Measurements from ENCODE around the gene ATP5F1C. TPM values are rescaled to one million over a fixed set of nuclear protein-coding genes. Genes with fewer than 3 reads are reported as not detected.

Gene ATP5F1C
- total RNA-seq, 4 donors from 2014 or later, result 193 to 492 (median 332) TPM

DNA sequence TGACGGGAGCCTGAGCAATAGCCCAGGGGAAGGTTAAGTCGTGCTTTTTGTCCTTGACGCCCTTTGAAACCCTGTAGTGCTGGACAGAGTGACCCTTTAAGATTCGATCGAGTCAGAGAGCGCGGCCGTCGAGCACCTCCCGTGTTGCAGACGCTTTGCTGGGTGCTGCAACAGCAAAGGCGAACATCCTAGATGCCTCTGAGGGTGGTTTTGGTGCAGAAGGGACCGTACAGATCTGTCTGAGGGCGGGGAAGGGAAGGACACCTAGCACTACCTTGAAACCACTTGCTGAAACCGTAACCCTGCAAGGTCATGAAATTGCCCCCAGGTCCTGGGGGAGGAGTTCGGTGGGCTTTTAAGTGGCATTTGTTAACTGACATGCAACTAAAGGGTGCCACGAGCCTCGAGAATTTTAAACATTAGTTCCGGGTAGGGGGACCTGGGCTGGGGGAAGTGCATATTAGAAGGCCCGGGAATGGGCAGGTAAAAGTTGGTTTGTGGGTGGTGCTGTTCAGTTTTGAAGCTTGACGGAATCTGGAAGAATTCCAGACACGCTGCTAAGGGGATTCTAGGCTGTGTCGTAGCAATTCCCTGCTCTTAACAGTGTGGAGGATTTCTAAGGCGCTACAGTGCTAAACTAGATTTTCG, 786 bp downstream of the ATP5F1C start:
- H3K4me3 ChIP-seq, result peak overlapping the region; percentile 81 to 98 (median 92)
- H3K4me1 ChIP-seq, result peaks cover 24 to 62% (median 53%) of the 10 kb centered on the region in 4 donors
- peak overlapping the region; percentile 88 to 93 (median 91) for H3K27ac ChIP-seq
- H3K9me3 ChIP-seq, result no peaks in the 10 kb centered on the region
- DNase-seq, result no peak
- intact Hi-C loops (cut with DNase I; ENCODE audit: low total_unique reads), result no loop called here
- in situ Hi-C loops (cut with MboI; ENCODE audit: low pct_ligation_motif_present in 1 of 4, low pct_unique_long_range_greater_than_20kb in 1 of 4, low sequenced_read_pairs in 3 of 4), result no loop called here
- H3K36me3 ChIP-seq, result no peaks in the 10 kb centered on the region
- TF ChIP-seq, protein P1, sequence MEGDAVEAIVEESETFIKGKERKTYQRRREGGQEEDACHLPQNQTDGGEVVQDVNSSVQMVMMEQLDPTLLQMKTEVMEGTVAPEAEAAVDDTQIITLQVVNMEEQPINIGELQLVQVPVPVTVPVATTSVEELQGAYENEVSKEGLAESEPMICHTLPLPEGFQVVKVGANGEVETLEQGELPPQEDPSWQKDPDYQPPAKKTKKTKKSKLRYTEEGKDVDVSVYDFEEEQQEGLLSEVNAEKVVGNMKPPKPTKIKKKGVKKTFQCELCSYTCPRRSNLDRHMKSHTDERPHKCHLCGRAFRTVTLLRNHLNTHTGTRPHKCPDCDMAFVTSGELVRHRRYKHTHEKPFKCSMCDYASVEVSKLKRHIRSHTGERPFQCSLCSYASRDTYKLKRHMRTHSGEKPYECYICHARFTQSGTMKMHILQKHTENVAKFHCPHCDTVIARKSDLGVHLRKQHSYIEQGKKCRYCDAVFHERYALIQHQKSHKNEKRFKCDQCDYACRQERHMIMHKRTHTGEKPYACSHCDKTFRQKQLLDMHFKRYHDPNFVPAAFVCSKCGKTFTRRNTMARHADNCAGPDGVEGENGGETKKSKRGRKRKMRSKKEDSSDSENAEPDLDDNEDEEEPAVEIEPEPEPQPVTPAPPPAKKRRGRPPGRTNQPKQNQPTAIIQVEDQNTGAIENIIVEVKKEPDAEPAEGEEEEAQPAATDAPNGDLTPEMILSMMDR (IDR thresholded peaks at IDR 0.05), result no peak
- TF ChIP-seq EP300 (IDR thresholded peaks at IDR 0.05; ENCODE audit: low read depth), result no peak
- no peak for TF ChIP-seq POLR2A (IDR thresholded peaks at IDR 0.05)
- TF ChIP-seq POLR2AphosphoS5 (IDR thresholded peaks at IDR 0.05), result no peak
- 2 to 3% methylated on average over 6 to 25 of the region's 25 CpGs for WGBS, 2 donors (ENCODE audit: low coverage in 1 of 2)
- no peaks in the 10 kb centered on the region for H3K27me3 ChIP-seq

GRCh38 chr10:7789390-7789789, 1.4 kb downstream of the ATP5F1C start:
- H3K4me3 ChIP-seq, result peak overlapping the region; percentile 81 to 98 (median 92)
- H3K27me3 ChIP-seq, result no peaks in the 10 kb centered on the region
- H3K27ac ChIP-seq, result peak overlapping the region; percentile 88 to 93 (median 91)
- intact Hi-C loops (cut with DNase I; ENCODE audit: low total_unique reads) (no loop called here), in situ Hi-C loops (cut with MboI; ENCODE audit: low pct_ligation_motif_present in 1 of 4, low pct_unique_long_range_greater_than_20kb in 1 of 4, low sequenced_read_pairs in 3 of 4) (no loop called here)
- peaks cover 24 to 68% (median 57%) of the 10 kb centered on the region in 4 donors for H3K4me1 ChIP-seq
- WGBS, 2 donors (ENCODE audit: low coverage in 1 of 2), result 34 to 40% methylated on average over 1 to 3 of the region's 3 CpGs
- no peaks in the 10 kb centered on the region for H3K36me3 ChIP-seq
- no peak for DNase-seq
- H3K9me3 ChIP-seq, result no peaks in the 10 kb centered on the region
- TF ChIP-seq, protein P1 (IDR thresholded peaks at IDR 0.05), result no peak
- TF ChIP-seq EP300 (IDR thresholded peaks at IDR 0.05; ENCODE audit: low read depth), result no peak
- no peak for TF ChIP-seq POLR2A (IDR thresholded peaks at IDR 0.05)
- TF ChIP-seq POLR2AphosphoS5 (IDR thresholded peaks at IDR 0.05), result no peak

GRCh38 chr10:7792541-7792940, 4.6 kb downstream of the ATP5F1C start:
- Histone ChIP-seq H3K27ac (peak overlapping the region in 1 of 4 donors; percentile 47), H3K4me1 (peaks cover 17 to 73% (median 50%) of the 10 kb centered on the region in 4 donors), H3K4me3 (no peak overlapping the region), H3K36me3 (peaks cover 0 to 9% (median 4%) of the 10 kb centered on the region in 4 donors), H3K27me3 (no peaks in the 10 kb centered on the region), H3K9me3 (no peaks in the 10 kb centered on the region)
- intact Hi-C loops (cut with DNase I; ENCODE audit: low total_unique reads) (no loop called here), in situ Hi-C loops (cut with MboI; ENCODE audit: low pct_ligation_motif_present in 1 of 4, low pct_unique_long_range_greater_than_20kb in 1 of 4, low sequenced_read_pairs in 3 of 4) (no loop called here)
- WGBS, 2 donors (ENCODE audit: low coverage in 1 of 2), result 34 to 63% methylated on average over 1 of the region's 1 CpG
- TF ChIP-seq EP300 (IDR thresholded peaks at IDR 0.05; ENCODE audit: low read depth) (no peak), POLR2A (IDR thresholded peaks at IDR 0.05) (no peak), POLR2AphosphoS5 (IDR thresholded peaks at IDR 0.05) (no peak)
- TF ChIP-seq, protein P1 (IDR thresholded peaks at IDR 0.05), result no peak
- no peak for DNase-seq

DNA sequence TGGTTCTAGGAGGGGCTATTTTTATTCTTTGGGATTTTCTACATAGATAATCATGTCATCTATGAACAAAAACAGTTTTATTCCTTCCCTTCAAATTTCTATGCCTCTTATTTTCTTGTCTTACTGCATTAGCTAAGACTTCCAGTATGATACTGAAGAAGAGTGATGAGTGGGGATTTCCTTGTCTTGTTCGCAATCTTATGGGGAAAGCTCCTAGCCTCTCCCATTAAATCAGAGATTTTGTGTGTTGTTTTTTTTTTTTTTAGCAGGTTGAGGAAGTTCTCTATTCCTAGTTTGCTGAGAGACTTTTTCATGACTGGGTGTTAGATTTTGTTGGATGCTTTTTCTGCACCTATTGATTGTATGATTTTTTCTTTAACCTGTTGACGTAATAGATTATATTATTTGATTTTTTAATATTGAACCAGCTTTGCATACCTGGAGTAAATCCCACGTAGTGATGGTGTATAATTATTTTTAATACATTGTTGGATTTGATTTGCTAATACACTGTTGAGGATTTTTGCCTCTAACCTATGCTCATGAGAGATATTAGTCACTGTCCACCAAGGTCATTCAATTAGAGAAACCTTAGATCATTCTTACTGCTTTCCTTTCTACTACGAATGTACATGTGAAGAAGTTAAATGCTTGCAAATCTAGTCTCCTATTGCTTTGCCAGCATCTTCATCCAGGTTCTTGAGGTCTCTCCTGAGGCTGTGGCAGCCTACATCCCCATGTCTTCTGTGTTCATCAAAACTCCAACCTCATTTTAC, 6.5 kb downstream of the ATP5F1C start:
- Histone ChIP-seq H3K36me3 (peaks cover 0 to 27% (median 13%) of the 10 kb centered on the region in 4 donors), H3K4me3 (no peak overlapping the region), H3K27ac (no peak overlapping the region), H3K4me1 (peaks cover 12 to 67% (median 43%) of the 10 kb centered on the region in 4 donors), H3K27me3 (no peaks in the 10 kb centered on the region), H3K9me3 (no peaks in the 10 kb centered on the region)
- intact Hi-C loops (cut with DNase I; ENCODE audit: low total_unique reads) (no loop called here), in situ Hi-C loops (cut with MboI; ENCODE audit: low pct_ligation_motif_present in 1 of 4, low pct_unique_long_range_greater_than_20kb in 1 of 4, low sequenced_read_pairs in 3 of 4) (no loop called here)
- no peak for DNase-seq
- TF ChIP-seq EP300 (IDR thresholded peaks at IDR 0.05; ENCODE audit: low read depth) (no peak), POLR2A (IDR thresholded peaks at IDR 0.05) (no peak), POLR2AphosphoS5 (IDR thresholded peaks at IDR 0.05) (no peak)
- TF ChIP-seq, protein P1 (IDR thresholded peaks at IDR 0.05), result no peak
- WGBS, 2 donors (ENCODE audit: low coverage in 1 of 2), result 82 to 83% methylated on average over 2 to 4 of the region's 4 CpGs

Data from transverse colon (tissue), 4 donors.